H1 (cell line): ENCODE measurements around the gene RNF4. TPM values are rescaled to one million over a fixed set of nuclear protein-coding genes. Genes with fewer than 3 reads are reported as not detected.
A peak's percentile ranks its signal among the peaks of the same experiment; 100 is the strongest.

Source experiments
- CTCF ChIA-PET: fragments of 300-600 bp; sonication (Branson Sonifier 250); formaldehyde crosslinking; loops from one replicate; lab custom pipeline; 2021; ENCODE audit not compliant: partially characterized antibody; lab: Charles Lee
- POLR2A ChIA-PET: fragments of 300-600 bp; sonication (Branson Sonifier 250); formaldehyde crosslinking; loops from one replicate; lab custom pipeline; 2021; ENCODE audit warnings: inconsistent platforms; ENCODE audit not compliant: partially characterized antibody; lab: Charles Lee
- DNase-seq, 2 experiments: peaks; one replicate each; pipeline versions ENCODE4 v3.0.0 to v3.0.0-alpha.2; 2010 to 2022; ENCODE audit warnings: low spot score in 2 of 2, low read depth in 1 of 2, mixed read lengths in 1 of 2
- FAIRE-seq: peaks from 2 replicates; lab custom pipeline; 2011; peaks lifted over from hg19 to GRCh38; lab: Jason Lieb, UNC
- H2AFZ ChIP-seq: 2 replicates; pipeline ENCODE4 v1.8.1; 2012; ENCODE audit warnings: low read length, inconsistent platforms
- H2AK5ac ChIP-seq: 2 replicates; pipeline ENCODE4 v1.6.1; 2013; ENCODE audit warnings: low read depth, low read length
- H2BK120ac ChIP-seq: replicated peaks from 2 replicates; pipeline ENCODE3; 2013; ENCODE audit warnings: low read depth, low read length, inconsistent platforms
- H2BK12ac ChIP-seq: 2 replicates; pipeline ENCODE4 v1.6.1; 2013; ENCODE audit warnings: low read depth, low read length
- H2BK15ac ChIP-seq: 2 replicates; pipeline ENCODE4 v1.6.1; 2013; ENCODE audit warnings: low read length
- H2BK20ac ChIP-seq: 2 replicates; pipeline ENCODE4 v1.6.1; 2013; ENCODE audit warnings: low read length
- H2BK5ac ChIP-seq: 2 replicates; pipeline ENCODE4 v1.6.1; 2013; ENCODE audit warnings: low read depth, low read length
- H3K14ac ChIP-seq: 2 replicates; pipeline ENCODE4 v1.6.1; 2013; ENCODE audit warnings: inconsistent platforms; ENCODE audit not compliant: insufficient read length
- H3K18ac ChIP-seq: 2 replicates; pipeline ENCODE4 v1.6.1; 2013; ENCODE audit warnings: low read length; ENCODE audit errors: extremely low read depth
- H3K23ac ChIP-seq: 2 replicates; pipeline ENCODE4 v1.6.1; 2013; ENCODE audit warnings: inconsistent platforms; ENCODE audit not compliant: insufficient read length
- H3K23me2 ChIP-seq: 2 replicates; pipeline ENCODE4 v1.6.1; 2013; ENCODE audit warnings: low read depth, low read length
- H3K27ac ChIP-seq: 2 replicates; pipeline ENCODE4 v1.6.1; 2011; ENCODE audit warnings: low read depth, low read length, inconsistent platforms
- H3K27me3 ChIP-seq, 4 experiments: replicated peaks in 1 of 4; 1 replicate in 1 of 4; 2 replicates in 3 of 4; pipeline versions ENCODE4 v1.6.1 to v1.8.1; 2011 to 2013; ENCODE audit warnings: low read length in 3 of 4, mild to moderate bottlenecking in 3 of 4, inconsistent platforms in 2 of 4, mixed read lengths in 2 of 4, moderate library complexity in 1 of 4; ENCODE audit not compliant: control insufficient read depth in 3 of 4, insufficient read depth in 3 of 4; ENCODE audit errors: extremely low read depth in 1 of 4
- H3K36me3 ChIP-seq, 4 experiments: 2 replicates each; pipeline versions ENCODE4 v1.6.1 to v1.8.1; 2011 to 2013; ENCODE audit warnings: mild to moderate bottlenecking in 4 of 4, low read length in 3 of 4, moderate library complexity in 2 of 4, control low read depth in 1 of 4, inconsistent platforms in 1 of 4; ENCODE audit not compliant: insufficient read depth in 4 of 4, control insufficient read depth in 2 of 4
- H3K4ac ChIP-seq: replicated peaks from 2 replicates; pipeline ENCODE3; 2013; ENCODE audit warnings: low read length, low read depth, mixed read lengths, inconsistent platforms; ENCODE audit not compliant: insufficient read length
- H3K4me1 ChIP-seq, 4 experiments: replicated peaks in 1 of 4; 1 replicate in 1 of 4; 2 replicates in 3 of 4; pipeline versions ENCODE4 v1.6.1 to v1.8.1; 2011 to 2013; ENCODE audit warnings: low read length in 3 of 4, inconsistent platforms in 2 of 4, mixed read lengths in 1 of 4; ENCODE audit not compliant: insufficient read depth in 4 of 4, control insufficient read depth in 3 of 4
- H3K4me2 ChIP-seq, 2 experiments: 2 replicates each; pipeline versions ENCODE4 v1.6.1 to v1.8.1; 2011 to 2013; ENCODE audit warnings: low read depth in 2 of 2, low read length in 2 of 2, control low read depth in 1 of 2, inconsistent platforms in 1 of 2, mild to moderate bottlenecking in 1 of 2; ENCODE audit not compliant: insufficient read depth in 1 of 2
- H3K4me3 ChIP-seq, 4 experiments: fragments of 200-600, 300-600 bp in 1 of 4; sonication (generic), shearing (Covaris generic), sonication (Bioruptor Twin) in 1 of 4; 2 replicates each; pipeline versions ENCODE4 v1.5.1 to v1.8.1; 2011 to 2016; ENCODE audit warnings: low read length in 4 of 4, low read depth in 3 of 4, control low read depth in 2 of 4, inconsistent platforms in 2 of 4, mild to moderate bottlenecking in 2 of 4, mixed read lengths in 1 of 4, moderate library complexity in 1 of 4; ENCODE audit not compliant: insufficient read depth in 2 of 4; ENCODE audit errors: extremely low read depth in 1 of 4
- H3K56ac ChIP-seq: replicated peaks from 2 replicates; pipeline ENCODE3; 2013; ENCODE audit warnings: low read depth, mild to moderate bottlenecking, mixed read lengths, low read length, inconsistent platforms; ENCODE audit not compliant: insufficient read length
- H3K79me1 ChIP-seq: 2 replicates; pipeline ENCODE4 v1.6.1; 2013; ENCODE audit warnings: low read depth, low read length, control low read depth
- H3K79me2 ChIP-seq, 2 experiments: 2 replicates each; pipeline versions ENCODE4 v1.6.1 to v1.8.1; 2012 to 2013; ENCODE audit warnings: low read length in 2 of 2, mild to moderate bottlenecking in 2 of 2, inconsistent platforms in 1 of 2; ENCODE audit not compliant: insufficient read depth in 2 of 2, control insufficient read depth in 1 of 2
- H3K9ac ChIP-seq, 4 experiments: replicated peaks in 1 of 4; 1 replicate in 1 of 4; 2 replicates in 3 of 4; pipeline versions ENCODE4 v1.6.1 to v1.8.1; 2011 to 2013; ENCODE audit warnings: low read depth in 3 of 4, low read length in 3 of 4, control low read depth in 2 of 4, mild to moderate bottlenecking in 2 of 4, moderate library complexity in 2 of 4, inconsistent platforms in 1 of 4; ENCODE audit errors: extremely low read depth in 1 of 4
- H3K9me3 ChIP-seq, 2 experiments: 2 replicates each; pipeline versions ENCODE4 v1.6.1 to v1.8.1; 2012 to 2013; ENCODE audit warnings: mild to moderate bottlenecking in 2 of 2, moderate library complexity in 2 of 2, control low read depth in 1 of 2, inconsistent platforms in 1 of 2, low read depth in 1 of 2, low read length in 1 of 2, mixed read lengths in 1 of 2; ENCODE audit not compliant: insufficient read depth in 2 of 2
- H4K20me1 ChIP-seq, 2 experiments: replicated peaks in 1 of 2; 2 replicates each; pipeline versions ENCODE3 to v1.8.1; 2011 to 2013; ENCODE audit warnings: inconsistent platforms in 2 of 2, low read length in 2 of 2, mild to moderate bottlenecking in 1 of 2; ENCODE audit not compliant: insufficient read depth in 2 of 2, control insufficient read depth in 1 of 2
- H4K5ac ChIP-seq: 2 replicates; pipeline ENCODE4 v1.6.1; 2013; ENCODE audit warnings: low read length, low read depth, mixed read lengths, inconsistent platforms; ENCODE audit not compliant: insufficient read length
- H4K8ac ChIP-seq: 2 replicates; pipeline ENCODE4 v1.8.0; 2013; ENCODE audit warnings: mild to moderate bottlenecking, moderate library complexity, low read length, inconsistent platforms; ENCODE audit not compliant: insufficient read depth; ENCODE audit errors: extremely low read depth
- H4K91ac ChIP-seq: replicated peaks from 2 replicates; pipeline ENCODE3; 2013; ENCODE audit warnings: low read length, mixed read lengths, inconsistent platforms; ENCODE audit not compliant: insufficient read length
- HDAC2 ChIP-seq, 2 experiments: fragments of 300-600 bp in 1 of 2; sonication (generic) in 1 of 2; IDR thresholded peaks; 2 replicates each; pipeline ENCODE4 v1.6.1; 2011 to 2012; ENCODE audit warnings: low read depth in 2 of 2, low read length in 2 of 2, mild to moderate bottlenecking in 2 of 2, moderate library complexity in 2 of 2, borderline replicate concordance in 1 of 2, inconsistent platforms in 1 of 2
- RFX5 ChIP-seq: IDR thresholded peaks from 2 replicates; pipeline ENCODE4 v1.6.1; 2011; ENCODE audit warnings: low read depth, low read length, improper control_type of control experiment, borderline replicate concordance
- TBP ChIP-seq: IDR thresholded peaks from 2 replicates; pipeline ENCODE4 v1.6.1; 2011; ENCODE audit warnings: low read depth, low read length, improper control_type of control experiment
- WGBS, 2 experiments: shearing (Covaris generic) in 1 of 2; methylation state at CpG; one replicate each; pipeline versions ENCODE4 v1.1.6 to v1.1.7; 2013 to 2015; ENCODE audit warnings: low lambda C conversion rate in 2 of 2, mixed read lengths in 2 of 2, inconsistent platforms in 1 of 2, low coverage in 1 of 2, missing lambda C conversion rate in 1 of 2; ENCODE audit not compliant: insufficient replicate concordance in 2 of 2, insufficient coverage in 1 of 2, insufficient read length in 1 of 2; ENCODE audit errors: extremely low coverage in 1 of 2, missing lambda C conversion rate in 1 of 2; 5-methylcytosine and 5-hydroxymethylcytosine counted together
- polyA plus RNA-seq, 7 experiments: library from polyadenylated mRNA; depleted of rRNA in 3 of 7; stranded (reverse) in 5 of 7; unstranded in 2 of 7; fragments of >200 nt in 5 of 7; fragments of 200-250 nt in 2 of 7; gene quantifications; 1 replicate in 5 of 7; 2 replicates in 1 of 7; 4 replicates in 1 of 7; pipeline versions ENCODE4 v1.2.1 to v1.2.3, GENCODE V29; 2011 to 2013; ENCODE audit warnings: missing spikeins in 2 of 7, mixed read lengths in 2 of 7
- total RNA-seq: library from RNA; stranded (reverse); fragmentation: NEBNext Ultra II Directional; extraction: Animal tissue kit (Norgen Biotek cat#: 25700); gene quantifications from 2 replicates; pipeline ENCODE4 v1.2.1, GENCODE V29; 2021

Gene RNF4
- total and polyA plus RNA-seq, 2 of the 8 experiments (the other 6 are each of a cell fraction or from before 2014, with no cell fraction given): 68.2 to 78.9 TPM

DNA sequence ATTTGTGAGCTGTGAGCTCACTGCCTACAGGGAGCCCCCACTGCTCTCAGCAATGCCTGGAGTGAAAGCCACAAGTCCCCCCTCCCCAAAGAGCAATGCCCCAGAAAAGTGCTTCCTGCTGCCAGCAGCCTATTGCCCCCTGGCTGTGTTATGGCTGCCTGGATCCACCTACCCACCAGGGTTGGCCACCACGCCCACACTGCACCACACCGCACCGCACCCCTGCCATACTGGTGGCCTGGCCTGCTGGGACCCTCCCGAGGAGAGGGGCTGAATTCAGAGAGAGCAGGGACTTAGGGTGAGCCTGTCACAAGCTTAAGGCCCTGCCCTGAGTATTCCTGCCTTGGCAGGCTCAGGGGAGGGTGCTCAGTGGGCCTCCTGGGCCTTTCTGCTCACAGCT, 45.8 kb upstream of the RNF4 start:
- no peak overlapping the region for H2AK5ac ChIP-seq
- no peak overlapping the region for H3K14ac ChIP-seq
- peaks cover 12 to 27% (median 23%) of the 10 kb centered on the region in 4 experiments for H3K27me3 ChIP-seq
- no peaks in the 10 kb centered on the region for H3K9me3 ChIP-seq
- no peaks in the 10 kb centered on the region for H3K79me2 ChIP-seq
- peak overlapping the region; percentile 41; the same call in 1 of the 2 replicates for H2BK5ac ChIP-seq
- H3K56ac ChIP-seq: no peak overlapping the region
- CTCF ChIA-PET: interaction anchor here (0.7 to 2.8 kb wide), 6 partner anchors 13 to 203 kb away, joined by 3 to 20 read pairs (median 8); no protein-coding TSS in a partner anchor
- H2BK15ac ChIP-seq: no peak overlapping the region
- H2AFZ ChIP-seq: no peak overlapping the region
- H3K4me3 ChIP-seq: no peak overlapping the region
- POLR2A ChIA-PET: no interaction called here
- 85% methylated on average over 4 of the region's 4 CpGs; no CpG with 5 or more reads in 1 of the 2 experiments for whole genome bisulfite sequencing, 2 experiments
- no peaks in the 10 kb centered on the region for H4K20me1 ChIP-seq
- H2BK120ac ChIP-seq: no peak overlapping the region
- TF ChIP-seq HDAC2 (IDR thresholded peaks at IDR 0.05; ENCODE audit: borderline replicate concordance in 1 of 2, low read depth in 2 of 2, low read length in 2 of 2): no peak
- no peak for TF ChIP-seq TBP
- TF ChIP-seq RFX5: no peak
- peaks cover 0 to 17% (median 9%) of the 10 kb centered on the region in 4 experiments; a peak in 6 of 7 replicates for H3K4me1 ChIP-seq
- peaks cover 5% of the 10 kb centered on the region; the same call in 1 of the 2 replicates for H3K23me2 ChIP-seq
- FAIRE-seq (no peak), DNase-seq (no peak)
- no peak overlapping the region for H4K91ac ChIP-seq
- H3K9ac ChIP-seq: no peak overlapping the region
- H3K4ac ChIP-seq: no peak overlapping the region
- H4K8ac ChIP-seq: no peak overlapping the region
- H3K4me2 ChIP-seq: no peak overlapping the region
- peak overlapping the region; percentile 11; the same call in 1 of the 2 replicates for H3K18ac ChIP-seq
- H3K36me3 ChIP-seq: no peaks in the 10 kb centered on the region
- H3K27ac ChIP-seq: no peak overlapping the region
- no peak overlapping the region for H3K23ac ChIP-seq
- H2BK20ac ChIP-seq: no peak overlapping the region
- H2BK12ac ChIP-seq: peak overlapping the region; percentile 65; the same call in 1 of the 2 replicates
- no peaks in the 10 kb centered on the region for H3K79me1 ChIP-seq
- H4K5ac ChIP-seq: no peak overlapping the region
